HG03095 (cell line): ENCODE data around the gene AIFM3.
"Not testable (repeated sequence)": the region's sequence is repeated elsewhere in the genome, so short reads cannot be mapped to it uniquely, and the experiment has no call there.

Source experiments
- ATAC-seq: cut with Tn5 transposase; IDR thresholded peaks from one replicate; pipeline ENCODE4 v1.9.1; 2021; ENCODE audit warnings: moderate library complexity; ENCODE audit not compliant: unreplicated experiment

Gene AIFM3

DNA sequence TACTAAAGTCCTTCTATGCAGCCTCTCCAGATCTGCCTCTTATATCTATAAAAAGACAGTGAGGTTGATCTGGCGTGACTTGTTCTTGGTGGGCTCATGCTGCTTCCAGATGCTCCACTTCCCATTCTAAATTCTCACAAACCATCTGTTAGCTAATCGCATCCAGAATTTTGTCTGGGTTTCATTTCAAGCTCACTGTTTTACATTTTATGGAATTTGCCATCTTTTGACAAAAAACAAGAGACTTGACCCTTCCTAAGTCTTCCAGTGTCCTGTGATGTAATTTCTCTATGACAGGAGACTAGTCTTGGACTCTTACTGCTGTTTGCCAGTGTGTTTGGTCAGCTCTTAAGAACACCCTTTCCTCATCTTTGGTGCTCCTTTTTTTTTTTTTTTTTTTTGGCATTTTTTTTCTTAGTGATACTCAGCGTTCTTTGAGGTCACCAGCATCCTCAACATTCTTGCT is 26.8 kb upstream of the AIFM3 start:
- no peak for ATAC-seq

DNA sequence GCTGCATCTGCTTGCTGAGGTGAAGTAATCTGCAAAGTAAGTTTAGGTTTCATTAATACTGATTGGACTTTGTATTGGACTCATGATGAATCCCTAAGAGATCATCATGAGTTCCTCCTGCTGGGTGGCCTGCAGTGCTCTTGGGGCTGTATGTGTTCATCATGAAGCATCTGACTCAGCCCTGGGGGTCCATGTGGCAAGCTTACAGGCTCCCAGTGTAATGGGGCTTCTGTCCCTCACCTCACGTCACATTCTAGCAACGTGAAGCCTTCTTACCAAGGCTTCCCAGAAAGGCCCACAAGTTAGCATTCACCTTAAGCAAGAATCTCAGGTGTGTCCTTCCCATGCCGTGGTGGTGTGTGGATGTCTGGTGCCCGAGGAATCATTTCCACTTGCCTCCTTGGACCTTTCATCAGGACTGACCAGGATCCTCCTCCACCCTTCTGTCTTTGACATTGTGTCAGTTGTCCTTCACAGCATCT is 26.1 kb upstream of the AIFM3 start:
- ATAC-seq = no peak

DNA sequence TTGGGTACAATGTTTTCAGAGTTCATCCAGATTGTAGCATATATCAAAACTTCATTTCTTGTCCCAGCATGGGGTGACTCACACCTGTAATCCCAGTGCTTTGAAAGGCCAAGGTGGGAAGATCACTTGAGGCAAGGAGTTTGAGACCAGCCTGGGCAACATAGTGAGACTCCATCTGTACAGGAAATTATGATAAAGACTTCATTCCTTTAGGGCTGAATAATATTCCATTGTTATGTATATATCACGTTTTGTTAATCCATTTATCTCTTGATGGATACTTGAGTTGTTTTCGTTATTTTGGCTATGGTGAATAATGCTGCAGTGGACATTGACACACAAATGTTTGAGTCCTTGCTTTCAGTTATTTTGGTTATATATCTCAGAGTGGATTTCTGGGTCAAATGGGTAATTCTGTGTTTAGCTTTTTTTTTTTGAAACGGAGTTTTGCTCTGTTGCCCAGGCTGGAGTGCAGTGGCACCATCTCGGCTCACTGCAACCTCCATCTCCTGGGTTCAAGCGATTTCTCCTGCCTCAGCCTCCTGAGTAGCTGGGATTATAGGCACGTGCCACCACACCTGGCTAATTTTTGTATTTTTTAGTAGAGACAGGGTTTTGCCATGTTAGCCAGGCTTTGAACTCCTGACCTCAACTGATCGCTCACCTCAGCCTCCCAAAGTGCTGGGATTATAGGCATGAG is 24.7 kb upstream of the AIFM3 start:
- not testable (repeated sequence) for ATAC-seq

DNA sequence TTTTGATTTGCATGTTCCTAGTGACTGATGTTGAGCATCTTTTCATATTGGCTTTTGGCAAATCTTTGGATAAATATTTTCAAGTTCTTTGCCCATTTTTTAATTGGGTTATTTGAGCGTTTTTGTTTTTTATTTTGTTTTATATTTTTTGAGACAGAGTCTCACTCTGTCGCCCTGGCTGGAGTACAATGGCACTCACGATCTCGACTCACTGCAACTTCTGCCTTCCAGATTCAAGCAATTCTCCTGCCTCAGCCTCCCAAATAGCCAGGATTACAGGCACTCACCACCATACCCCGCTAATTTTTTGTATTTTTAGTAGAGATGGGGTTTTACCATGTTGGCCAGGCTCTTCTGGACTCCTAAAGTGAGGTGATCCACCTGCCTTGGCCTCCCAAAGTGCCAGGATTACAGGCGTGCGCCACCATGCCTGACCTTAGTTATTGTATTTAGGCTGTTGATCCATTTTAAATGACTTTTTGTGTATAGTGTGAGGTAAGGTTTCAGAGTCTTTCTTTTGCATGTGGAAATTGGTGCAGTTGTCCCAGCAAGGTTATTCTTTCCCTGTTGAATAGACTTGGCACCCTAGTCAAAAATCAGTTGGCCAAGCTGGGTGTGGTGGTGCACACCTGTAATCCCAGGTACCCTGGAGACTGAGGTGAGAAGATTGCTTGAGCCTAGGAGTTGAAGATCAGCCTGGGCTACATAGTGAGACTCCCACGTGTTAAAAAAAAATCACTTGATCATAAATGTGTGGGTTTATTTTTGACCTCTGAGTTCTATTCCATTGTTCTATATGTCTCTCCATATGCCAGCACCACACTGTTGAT is 23.7 kb upstream of the AIFM3 start:
- no peak for ATAC-seq

DNA sequence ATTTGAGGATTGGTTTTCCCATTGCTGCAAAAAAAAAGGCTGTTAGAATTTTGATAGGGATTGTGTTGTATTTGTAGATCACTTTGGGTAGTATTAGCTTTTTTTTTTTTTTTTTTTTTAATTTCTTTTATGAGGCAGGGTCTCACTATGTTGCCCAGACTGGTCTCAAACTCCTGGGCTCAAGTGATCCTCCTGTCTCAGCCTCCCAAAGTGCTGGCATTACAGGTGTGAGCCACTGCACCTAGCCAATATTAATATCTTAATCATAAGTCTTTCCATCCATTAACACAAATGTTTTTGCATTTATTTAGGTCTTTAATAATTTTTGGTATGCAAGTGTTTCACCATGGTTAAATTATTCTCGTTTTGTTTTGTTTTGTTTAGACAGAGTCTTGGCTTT is 23.0 kb upstream of the AIFM3 start:
- ATAC-seq = no peak

DNA sequence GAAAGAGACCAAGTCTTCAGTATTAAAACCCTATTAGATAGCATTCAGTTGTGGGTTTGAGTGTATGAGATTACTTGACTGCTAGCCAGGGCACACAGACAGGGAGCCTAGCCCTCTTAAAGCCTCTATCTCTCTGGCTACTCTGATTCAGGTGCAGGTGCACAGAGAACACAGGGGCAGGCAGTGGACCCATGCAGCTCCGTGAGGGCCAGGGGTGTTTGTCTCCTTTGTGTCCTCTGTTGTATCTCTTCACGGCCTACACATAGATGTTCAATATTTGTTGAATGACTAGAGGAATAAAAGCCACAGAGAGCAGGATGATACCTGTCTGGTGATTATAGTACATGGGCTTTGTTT is 21.5 kb upstream of the AIFM3 start:
- ATAC-seq = no peak

DNA sequence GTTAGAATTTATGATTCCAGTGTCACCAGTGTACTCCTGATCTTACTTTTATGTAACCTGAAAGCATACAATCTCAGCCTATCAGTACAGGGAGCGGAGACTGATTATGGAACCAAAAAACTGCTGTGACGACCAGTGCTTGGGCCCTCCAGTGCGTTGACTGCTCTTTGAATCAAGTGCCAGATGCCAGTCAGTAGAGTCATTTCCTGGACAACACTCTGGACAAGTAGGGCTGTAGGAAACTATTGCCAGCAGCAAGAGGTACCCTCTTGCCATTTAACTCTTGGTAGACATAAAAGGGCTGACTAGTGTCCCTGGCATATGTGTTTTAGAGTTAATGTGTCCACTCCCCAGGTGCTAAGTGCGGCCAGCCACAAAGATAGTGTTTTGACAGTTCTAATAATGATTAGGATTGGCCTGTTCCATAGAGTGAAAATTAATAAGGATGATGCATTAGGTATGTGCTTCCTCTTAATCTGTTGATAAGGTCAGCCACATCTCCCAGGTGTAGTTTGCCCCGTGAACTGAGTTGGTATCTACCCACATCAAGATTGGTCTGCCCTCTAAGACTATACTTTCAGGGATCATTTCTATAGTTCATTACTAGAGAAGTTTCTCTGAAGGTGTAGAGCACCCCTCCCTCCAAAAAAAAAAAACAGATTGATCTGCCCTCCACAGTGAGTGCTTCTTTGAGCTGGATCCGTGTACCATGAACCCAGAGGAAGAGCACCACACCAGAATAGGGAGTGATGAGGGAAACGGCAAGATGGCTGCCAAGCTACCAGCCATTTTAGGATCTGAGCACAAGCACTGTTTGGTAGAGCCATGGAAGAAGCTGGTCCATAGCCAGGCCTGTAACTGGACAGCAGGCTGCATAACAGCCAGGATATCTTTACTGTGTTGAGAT is 20.7 kb upstream of the AIFM3 start:
- no peak for ATAC-seq

DNA sequence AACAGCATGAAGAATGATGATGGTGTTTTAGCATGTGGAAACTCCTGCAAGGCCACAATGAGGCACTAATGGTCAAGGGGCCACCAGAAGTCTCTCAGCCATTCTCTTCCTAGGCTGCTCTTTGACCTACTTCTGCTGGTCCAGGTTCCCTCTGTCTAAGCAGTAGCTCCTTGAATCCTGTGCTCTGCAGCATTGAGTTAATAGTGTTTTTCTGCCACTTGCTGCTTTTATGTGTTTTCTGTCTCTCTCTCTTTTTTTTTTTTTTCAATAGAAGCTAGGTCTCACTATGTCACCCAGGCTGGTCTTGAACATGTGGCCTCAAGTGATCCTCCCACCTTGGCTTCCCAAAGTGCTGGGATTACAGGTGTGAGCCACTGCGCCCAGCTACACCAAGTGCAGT is 20.1 kb upstream of the AIFM3 start:
- no peak for ATAC-seq

DNA sequence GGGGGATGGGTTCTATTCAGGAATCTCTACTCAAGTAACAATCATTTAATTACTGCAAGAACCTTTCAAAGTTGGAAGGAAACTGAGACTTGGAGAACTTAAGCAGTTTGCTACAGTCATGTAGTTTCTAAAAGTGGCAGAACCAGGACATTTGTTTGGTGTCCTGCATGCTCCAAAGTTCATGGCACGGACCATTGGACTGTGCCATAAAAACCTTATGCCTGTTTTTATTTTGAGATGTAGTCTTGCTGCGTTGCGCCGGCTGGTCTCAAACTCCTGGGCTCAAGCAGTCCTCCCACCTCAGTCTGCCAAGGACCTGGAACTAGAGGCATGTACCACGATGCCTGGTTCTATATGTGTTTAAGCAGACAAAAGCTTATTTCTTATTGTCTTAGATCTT is 18.6 kb upstream of the AIFM3 start:
- ATAC-seq = no peak

DNA sequence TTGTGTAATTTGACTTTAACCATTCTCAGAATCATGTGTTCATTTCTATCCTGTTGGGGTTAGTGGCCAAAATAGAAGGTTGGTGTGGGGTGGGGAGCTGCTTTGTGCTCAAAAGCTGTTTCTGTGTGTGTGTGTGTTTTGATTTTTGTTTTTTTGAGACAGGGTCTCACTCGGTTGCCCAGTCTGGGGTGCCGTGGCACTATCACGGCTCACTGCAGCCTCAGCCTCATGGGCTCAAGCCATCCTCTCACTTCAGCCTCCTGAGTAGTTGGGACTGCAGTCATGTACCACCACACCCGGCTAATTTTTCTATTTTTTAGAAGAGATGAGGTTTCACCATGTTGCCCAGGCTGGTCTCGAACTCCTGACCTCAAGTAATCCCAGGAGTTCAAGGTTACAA is 18.1 kb upstream of the AIFM3 start:
- ATAC-seq = no peak

DNA sequence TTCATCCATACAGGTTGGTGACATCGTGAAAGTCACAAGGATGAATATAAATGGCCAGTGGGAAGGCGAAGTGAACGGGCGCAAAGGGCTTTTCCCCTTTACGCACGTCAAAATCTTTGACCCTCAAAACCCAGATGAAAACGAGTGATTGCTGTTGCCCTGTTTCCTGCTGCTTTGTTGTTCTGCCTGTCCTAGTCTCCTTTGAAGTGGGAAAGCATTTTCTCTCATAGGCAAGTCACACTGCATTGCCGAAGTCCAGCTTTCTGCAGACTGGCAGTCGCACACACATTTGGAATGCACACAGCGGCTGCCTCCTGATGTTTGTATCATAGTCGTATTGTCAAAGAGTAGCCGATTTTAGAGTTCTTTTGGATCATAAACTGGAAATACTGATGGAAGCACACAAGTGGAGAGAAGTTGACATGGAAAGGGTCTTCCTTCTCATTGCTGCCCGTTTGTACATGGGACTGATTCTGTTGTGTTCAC is 17.3 kb upstream of the AIFM3 start:
- no peak for ATAC-seq

DNA sequence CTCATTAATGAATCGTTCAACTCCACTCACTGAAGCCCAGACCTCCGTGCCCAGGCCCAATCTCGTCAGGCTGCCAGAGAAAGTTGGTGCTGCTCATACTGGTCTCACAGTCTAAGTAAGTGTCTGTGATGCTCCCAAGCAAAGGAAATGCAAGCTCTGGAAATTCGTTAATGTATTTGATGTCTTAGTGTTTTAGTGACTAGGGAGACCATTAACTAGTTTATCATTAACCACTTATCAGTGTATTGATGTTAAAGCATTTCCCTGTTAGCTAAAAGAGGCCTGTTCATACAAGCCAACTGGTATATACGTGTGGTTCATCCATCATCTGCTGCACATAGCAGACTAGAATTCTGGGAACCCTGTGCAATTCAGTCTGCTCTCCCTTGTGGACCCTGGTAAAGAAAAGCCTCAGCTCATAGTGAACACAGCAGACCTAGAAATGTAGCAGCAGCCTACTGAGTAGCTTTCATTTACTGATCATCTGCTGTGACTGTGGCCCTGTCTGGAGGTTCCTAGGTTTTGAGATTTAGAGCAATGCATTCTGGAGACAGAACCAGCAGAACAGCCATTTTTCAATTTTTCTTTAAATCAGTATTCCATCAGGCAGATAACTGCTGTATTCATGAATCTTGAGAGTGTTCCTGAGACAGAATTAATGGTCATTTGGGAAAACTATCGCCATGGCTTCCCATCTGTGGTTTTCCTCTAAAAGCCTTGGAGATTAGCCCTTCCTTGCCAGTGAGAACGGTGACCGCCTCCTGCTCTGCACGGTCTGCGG is 15.7 kb upstream of the AIFM3 start:
- ATAC-seq = no peak

DNA sequence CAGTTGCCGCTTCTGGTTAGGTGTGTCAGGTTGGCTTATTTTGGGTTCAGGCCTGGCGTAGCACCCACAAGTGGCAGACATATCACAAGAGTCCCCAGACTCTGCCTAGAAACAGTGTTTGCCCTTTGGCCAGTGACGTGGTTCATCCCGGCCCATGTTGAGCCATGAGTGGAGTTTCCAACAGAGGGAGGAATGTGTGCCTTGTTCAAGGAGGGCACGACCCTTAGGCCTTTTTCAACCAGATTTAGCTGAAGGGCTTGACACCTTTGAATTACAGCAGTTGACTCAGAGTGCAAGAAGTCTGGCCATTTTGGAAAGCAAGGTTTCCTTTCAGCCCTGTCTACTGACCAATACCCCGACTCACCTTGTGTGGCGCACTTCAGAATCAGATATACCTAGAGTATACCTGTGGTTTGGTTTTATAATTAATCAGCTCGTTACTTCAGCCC is 15.1 kb upstream of the AIFM3 start:
- no peak for ATAC-seq

DNA sequence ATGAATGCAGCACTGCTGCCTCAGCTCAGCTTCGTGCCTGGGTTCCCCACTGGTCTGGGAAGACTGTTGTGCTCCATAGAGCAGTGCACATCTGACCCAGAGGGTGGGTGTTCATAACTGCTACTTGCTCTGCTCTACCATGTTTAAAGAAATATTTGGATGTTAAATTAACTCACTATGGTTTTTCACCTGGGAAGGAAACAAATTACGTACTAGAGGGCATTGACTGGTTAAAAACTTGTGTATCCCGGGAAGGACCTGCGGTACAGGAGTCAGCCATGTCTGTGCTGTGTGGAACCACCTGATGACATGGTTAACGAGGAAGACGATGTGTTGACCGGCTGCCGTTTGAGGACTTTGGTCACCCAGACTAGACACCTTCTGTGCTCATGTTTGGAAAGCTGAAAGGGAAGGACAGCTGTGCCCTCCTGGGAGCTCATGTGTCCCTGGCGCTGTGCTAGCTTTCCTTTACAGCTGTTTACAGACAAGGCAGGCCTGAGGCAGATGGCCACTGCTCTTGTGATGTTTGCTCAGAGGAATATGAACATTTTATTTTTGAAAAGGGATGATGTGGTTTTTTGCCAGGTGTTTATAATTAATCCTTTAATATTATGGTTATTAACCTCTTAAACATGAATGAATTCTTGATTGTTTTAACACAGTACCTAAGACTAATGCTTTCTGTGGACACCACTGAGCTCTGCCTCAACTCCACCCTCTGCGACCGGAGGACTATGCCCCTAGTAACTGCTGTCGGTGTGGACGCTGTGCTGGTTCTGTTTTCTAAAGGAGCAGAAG is 14.3 kb upstream of the AIFM3 start:
- no peak for ATAC-seq

DNA sequence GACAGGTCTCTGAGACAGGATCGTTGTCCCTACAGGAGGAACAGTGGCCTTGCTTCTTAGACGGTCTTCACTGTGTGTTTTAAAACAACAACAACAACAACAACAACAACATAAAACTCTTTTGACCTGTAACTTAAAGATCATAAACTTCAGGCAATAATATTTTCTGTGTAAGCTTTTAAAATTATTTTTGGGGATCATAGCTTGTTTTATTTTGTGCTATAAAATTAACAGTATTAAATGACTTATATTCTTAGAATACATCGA is 13.8 kb upstream of the AIFM3 start:
- ATAC-seq = no peak

DNA sequence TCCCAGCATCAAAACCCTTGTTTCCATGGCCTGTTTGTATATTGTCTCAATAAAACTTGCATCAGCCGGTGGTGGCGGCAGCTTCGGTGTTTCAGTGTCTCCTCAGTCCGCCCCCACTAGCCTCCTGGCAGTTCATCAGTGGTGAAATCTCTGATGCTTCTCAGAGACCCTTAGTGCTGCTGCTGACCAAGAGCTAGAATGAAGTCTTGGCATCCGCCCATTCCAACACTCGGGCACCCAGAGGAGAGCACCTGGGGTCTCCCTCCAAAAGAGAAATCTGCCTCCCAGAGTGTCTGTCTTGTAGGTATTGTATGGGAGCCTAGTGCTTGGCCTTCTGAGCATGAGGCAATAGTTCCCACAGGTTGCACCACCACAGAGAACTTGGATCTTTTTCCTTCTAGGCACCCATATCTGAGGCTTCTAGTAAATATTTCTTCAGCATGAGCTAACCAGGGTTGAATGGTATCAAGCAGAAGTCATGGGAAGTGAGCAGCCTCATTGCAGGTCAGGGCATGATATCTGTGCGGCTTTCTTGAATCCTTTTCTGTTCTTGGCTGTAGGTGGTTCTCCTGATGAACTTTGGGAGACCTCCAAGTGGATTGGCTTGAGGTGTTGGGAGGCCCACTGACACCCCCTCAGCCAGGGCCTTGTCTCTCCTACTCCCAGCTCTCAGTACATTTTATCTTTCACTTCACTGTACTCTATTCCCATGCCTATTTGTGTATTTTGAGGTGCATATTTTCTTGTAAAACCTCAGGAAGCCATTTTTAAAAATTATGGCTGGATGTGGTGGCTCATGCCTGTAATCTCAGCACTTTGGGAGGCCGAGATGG is 13.2 kb upstream of the AIFM3 start:
- ATAC-seq = no peak

DNA sequence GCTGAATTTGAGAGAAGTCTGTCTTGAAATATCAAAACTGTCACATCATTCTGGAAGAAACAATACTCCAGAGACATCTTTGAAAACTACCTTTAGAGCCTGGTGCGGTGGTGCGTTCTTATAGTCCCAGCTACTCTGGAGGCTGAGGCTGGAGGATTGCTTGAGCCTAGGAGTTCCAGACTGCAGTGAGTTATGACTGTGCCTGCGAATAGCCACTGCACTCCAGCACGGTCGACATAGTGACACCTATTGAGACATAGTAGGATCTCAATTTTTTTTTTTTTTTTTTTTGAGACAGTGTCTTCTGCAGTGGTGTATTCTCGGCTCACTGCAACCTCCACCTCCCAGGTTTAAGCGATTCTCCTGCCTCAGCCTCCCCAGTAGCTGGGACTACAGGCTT is 11.5 kb upstream of the AIFM3 start:
- no peak for ATAC-seq

DNA sequence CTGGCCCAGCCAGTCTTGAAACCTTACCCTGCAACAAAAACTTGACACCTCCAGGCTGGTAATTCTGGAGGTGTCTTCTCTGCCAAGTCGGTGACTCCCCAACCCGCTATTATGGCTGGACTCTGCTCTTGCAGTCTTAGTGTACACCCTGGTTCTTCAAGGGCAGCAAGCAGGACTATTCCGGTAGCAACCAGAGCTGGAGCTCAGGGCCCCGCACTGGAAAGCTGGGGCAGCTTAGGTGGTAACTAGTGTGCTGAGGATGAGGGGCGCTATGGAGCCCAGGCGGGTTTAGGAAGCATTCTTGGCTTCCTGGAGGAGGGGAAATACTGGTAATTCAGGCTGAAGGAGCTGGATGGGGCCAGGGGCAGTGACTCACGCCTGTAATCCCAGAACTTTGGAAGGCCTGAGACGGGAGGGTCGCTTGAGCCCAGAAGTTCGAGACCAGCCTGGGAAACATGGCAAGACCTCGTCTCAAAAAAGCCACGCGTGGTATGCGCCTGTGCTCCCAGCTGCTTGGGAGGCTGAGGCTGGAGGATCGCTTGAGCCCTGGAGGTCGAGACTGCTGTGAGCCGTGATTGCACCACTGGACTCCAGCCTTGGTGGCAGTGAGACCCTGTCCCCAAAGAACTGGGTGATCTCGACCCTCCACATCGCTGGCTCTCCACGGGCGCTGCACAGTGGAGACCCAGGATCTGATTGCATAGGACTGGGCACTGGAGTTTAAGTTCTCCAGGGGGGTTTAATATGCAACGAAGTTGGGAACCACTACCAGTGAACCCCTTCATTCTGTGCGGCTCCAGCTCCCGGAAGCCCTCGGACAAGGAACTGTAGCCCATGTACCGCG is 10.6 kb upstream of the AIFM3 start:
- ATAC-seq = no peak
